G401 (cell line): ENCODE measurements around the gene PSMF1. TPM values are rescaled to one million over a fixed set of nuclear protein-coding genes. Genes with fewer than 3 reads are reported as not detected.

Source experiments
- DNase-seq: peaks from one replicate; pipeline ENCODE4 v3.0.0-alpha.2; 2015; ENCODE audit warnings: low spot score
- in situ Hi-C: cut with HindIII; loops from 2 replicates; pipeline ENCODE4 v1.10.0; 2016; ENCODE audit warnings: low sequenced_read_pairs, mixed read lengths
- total RNA-seq: library from RNA; depleted of rRNA; stranded (reverse); fragments of >200 nt; shearing (Covaris generic); gene quantifications from 2 replicates; pipeline ENCODE4 v1.2.3, GENCODE V29; 2014

PSMF1 gene
- total RNA-seq, 1 experiment from 2014 or later, result 84.9 TPM

DNA sequence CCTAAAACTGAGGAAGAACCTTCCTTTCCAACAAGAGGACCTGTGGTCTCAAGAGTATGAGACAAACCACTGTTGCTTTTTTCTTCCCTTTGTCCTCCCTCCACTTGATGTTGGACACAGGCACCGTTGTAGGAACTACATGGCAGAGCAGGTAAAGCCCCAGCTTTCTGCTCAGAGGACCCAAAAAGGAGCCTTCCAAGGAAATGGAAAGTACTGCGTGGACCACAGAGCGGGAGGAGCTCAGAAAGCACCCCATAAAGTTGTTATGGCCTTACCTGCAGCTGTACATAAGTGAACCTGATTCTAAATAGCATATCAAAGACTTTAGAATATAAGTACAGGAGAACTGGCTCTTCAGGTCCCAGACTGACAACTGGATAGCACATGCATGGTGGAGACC is 36.9 kb downstream of the PSMF1 start:
- no peak for DNase-seq
- in situ Hi-C loops, result no loop called here

DNA sequence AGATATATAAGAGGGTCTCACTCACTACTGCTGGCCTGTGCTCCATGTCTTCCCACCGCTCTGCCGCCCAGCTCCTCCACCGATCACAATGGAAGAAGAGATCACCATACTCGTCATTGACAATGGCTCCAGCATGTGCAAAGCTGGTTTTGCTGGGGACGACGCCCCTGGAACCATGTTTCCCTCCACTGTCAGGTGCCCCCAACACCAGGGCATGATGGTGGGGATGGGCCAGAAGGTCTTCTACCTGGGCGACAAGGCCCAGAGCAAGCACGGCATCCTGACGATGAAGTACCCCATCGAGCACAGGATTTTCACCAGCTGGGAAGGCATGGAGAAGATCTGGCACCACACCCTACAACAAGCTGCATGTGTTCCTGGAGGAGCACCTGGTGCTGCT is 42.1 kb downstream of the PSMF1 start:
- in situ Hi-C loops, result no loop called here
- no peak for DNase-seq

DNA sequence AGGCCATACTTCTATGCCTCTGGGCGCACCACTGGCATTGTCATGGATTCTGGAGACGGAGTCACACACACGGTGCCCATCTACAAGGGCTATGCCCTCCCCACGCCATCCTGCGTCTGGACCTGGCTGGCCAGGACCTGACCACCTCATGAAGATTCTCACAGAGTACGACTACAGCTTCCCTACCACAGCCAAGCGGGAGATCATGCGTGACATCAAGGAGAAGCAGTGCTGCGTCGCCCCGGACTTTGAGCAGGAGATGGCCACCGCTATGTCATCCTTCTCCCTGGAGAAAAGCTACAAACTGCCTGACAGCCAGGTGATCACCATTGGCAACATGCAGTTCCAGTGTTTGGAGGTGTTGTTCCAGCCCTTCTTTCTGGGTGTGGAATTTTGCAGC is 42.6 kb downstream of the PSMF1 start:
- in situ Hi-C loops, result no loop called here
- DNase-seq, result no peak

DNA sequence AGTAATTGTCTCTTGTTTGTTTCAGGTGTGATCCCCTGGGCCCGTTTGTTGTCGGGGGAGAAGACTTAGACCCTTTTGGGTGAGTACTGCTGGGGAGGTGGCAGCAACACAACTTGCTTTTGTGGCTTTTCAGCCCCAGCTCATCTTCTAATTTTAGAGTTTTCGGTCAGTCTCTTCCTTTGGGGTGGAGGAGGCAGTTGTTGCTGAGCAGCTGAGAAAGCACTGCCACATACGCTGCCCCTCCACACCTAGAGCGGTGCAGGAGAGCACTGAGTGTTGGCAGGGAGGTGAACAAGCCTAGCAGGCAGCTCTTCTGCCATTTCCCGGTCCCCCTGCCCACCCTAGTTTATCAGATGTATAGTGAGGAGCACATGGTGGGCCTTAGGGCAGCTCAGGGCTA is 44.7 kb downstream of the PSMF1 start:
- in situ Hi-C loops, result no loop called here
- no peak for DNase-seq

DNA sequence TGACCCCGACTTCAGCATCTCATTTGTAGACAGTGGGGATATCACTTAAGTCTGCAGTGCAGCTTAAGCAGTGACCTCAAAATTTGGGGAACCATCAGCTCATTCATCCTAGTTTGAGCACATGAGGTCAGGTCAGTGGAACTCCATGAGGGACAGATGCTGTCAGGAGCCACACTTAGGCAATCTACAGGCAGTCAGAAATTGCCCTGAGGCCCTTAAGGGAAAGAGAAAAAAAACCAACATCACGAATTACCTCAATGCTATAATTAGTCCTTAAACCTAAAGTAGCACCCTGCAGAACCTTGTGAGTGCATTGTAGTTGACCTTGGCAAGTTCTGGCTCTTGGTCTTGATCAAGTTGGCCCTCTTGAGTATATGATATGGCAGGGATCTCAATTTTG is 45.3 kb downstream of the PSMF1 start:
- in situ Hi-C loops, result no loop called here

DNA sequence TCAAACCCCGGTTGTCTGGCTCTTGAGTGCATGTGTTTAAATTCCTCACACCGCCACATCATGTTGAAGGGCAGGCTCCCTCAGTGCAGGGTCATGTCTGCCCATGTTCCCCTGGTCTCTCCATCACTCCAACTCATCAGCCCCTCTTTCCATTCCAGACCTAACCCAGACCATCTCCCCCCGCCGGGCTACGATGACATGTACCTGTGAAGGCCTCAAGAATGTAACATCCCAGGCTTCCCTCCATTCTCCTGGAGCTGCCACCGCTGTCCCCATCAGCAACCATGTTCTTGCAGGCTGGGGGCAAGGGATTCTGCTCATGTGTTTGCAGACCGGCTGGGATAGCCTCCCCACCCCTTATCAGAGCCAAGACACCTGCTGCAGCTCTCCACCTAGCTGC is 46.5 kb downstream of the PSMF1 start:
- DNase-seq, result no peak
- in situ Hi-C loops, result no loop called here

More for the DNA sequence above, 45.3 kb downstream of the PSMF1 start:
- DNase-seq, result no peak

DNA sequence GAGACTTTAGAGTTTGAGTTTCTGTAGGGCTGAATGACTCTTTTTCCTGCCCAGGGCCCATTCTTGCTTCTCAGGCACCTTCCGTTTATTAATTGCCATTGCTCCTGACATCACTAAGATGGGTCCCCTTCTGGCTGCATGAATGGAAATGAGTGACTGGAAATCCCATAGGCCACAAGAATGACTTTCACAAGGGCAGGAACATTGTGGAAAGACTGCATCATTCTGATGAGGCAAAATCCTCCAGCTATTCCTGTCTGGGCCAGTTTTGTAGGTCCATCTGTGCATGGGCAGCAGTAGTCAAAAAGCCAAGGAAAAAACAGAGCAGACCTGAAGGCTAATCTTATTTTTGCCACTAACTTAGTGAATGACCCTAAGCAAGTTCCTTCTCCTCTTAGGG is 47.1 kb downstream of the PSMF1 start:
- in situ Hi-C loops, result no loop called here
- no peak for DNase-seq

DNA sequence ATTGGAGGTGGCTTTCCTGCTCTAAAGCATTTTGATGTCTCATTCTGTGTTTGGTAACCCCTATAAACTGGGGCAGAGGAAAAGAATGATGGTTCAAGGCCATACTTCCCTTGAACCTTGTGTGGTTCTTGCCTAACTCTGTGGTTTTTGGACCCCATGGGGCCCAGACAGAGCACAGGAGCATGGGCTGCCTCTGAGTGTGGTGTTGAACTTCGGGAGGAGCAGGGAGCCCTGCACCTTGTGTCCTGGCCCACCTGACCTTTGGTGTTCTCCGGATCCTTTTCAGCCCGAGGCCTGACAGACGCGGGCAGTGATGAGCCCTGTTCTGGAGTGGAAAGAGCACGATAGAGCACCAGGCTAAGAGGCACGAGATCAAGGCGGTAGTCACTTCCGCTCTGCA is 47.5 kb downstream of the PSMF1 start:
- in situ Hi-C loops, result no loop called here
- DNase-seq, result no peak

DNA sequence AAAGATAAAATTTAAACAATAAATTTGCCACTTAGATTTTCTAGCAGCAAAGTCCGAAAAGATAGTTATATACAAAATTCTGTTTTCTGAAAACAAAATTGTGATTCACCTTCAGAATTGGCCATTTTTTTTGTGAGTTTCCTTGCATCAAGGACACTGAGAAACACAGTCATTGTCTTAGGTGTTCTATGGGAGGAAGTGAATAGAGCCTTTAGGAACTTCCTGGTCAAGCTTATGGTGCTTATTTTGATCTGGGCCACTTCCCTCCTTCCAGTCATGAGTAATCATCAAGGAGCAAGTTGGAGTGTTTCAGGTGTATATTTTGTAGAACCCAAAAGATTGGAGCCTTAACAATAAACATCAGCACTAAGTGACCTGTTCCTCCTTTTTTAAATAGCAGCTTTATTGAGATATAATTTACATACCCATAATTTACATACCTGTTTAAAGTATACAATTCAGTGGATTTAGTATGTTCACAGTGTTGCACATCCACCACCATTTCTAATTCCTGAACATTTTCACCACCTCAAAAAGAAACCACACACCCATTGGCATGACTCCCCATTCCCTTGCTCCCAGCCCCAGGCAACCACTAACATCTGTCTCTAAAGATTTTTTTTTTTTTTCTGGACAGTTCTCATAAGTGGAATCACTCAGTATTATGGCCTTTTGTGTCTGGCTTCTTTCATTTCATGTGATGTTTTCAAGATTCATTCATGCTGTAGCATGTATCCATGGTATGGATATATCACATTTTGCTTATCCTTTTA is 48.7 kb downstream of the PSMF1 start:
- no peak for DNase-seq
- in situ Hi-C loops, result no loop called here

DNA sequence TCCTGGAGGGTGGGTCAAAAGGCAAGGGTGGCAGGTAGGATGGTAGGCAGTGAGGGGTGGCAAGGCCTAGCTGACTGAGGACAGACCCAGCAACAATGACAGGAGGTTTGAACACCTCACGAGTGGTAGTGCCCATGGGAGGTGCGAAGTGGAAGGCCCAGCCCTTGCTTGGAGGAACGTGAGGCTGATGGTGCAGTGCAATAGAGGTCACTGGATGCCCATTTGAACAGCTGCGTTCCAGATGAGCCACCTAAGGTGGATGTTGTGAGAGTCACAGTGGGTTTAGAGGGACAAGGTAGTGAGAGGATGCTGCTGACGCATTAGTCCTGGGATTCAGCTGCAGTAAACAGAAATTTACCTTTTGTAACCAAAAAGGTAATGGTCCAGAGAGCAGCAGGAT is 50.8 kb downstream of the PSMF1 start:
- DNase-seq, result no peak
- in situ Hi-C loops, result no loop called here

DNA sequence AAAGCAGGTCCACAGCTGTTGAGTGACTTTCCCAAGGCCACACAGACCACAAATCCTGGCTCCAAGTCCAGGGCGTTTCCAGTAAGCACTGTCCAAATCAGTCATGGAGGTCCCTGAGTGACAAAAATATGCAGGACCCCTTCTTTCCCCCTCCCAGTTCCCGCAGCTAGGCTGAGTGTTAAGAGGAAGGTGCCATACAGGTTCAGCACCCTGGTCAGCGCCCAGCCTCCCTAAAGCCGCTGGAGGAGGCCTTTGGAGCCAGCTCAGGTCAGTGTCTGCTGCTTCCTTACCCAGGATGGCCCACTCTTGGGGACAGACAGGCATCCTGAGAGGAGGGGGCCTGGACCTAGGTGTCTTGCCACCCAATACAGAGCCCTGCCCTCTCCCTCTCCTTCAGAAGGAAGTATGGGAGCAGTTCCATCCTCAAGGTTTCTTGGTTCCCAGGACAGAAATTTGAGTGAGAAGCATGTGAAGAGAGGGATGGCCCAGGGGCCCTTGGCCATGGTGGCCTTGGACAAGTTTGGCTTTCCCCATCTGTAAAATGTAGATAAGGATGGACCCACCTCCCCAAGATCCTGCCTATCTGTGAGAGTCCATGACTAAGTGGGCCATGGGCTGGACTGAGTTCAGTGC is 53.2 kb downstream of the PSMF1 start:
- in situ Hi-C loops, result no loop called here
- no peak for DNase-seq

DNA sequence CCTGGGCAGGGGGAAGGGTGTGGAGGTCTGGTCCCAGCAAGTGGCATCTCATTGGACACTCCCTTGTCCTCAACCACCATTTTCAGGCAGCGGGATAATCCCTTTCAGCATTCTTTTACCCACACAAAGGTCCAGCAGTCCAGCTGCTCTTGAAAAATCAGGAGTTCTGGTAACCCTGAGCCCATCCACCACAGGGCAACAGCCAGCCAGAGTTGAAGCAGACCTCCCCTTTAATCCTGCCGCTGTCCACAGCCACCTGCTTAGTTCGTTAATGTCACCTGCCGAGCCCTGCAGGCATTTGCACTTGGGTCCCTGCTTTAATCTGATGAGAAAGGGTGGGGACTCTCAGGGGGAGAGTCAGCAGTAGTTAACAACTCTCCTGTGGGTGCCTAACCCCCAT is 55.3 kb downstream of the PSMF1 start:
- DNase-seq, result no peak
- in situ Hi-C loops, result no loop called here

DNA sequence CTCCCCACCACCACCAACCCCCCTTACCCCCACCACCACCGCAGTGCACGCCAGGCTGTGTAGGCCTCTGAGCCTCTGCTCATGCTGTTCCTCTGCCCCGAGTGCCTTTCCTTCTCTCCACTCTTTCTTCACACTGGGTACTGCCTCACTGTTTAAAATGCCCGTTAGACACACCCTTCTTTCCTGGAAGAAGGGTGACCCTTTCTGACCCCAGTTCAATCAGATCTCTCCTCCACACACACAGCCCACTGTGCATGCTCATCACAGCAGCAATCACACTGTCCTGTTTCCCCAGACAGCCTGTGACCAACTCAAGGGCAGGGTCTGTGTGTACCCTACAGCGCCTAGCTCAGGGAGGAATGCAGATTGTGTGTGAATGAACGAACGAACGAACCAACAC is 56.4 kb downstream of the PSMF1 start:
- in situ Hi-C loops, result no loop called here
- no peak for DNase-seq

DNA sequence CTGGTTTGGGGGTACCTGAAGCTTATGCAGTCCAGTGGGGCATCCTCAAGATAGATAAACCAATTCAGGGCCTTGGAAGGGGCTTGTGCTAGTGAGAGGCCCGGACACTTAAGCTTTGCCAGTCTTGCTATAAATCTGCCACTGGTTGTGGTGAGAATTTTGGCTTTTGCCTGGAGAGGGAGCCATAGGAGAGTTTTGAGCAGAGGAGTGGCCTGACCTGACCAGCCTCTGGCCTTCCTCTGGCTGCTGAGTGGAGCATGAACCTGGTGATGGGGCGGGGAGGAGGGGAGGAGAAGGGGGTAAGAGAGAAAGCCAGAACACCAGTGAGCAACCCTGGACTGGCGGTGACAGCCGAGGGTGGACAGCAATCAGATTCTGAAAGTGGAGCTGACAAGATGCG is 59.3 kb downstream of the PSMF1 start:
- in situ Hi-C loops, result no loop called here
- DNase-seq, result no peak

DNA sequence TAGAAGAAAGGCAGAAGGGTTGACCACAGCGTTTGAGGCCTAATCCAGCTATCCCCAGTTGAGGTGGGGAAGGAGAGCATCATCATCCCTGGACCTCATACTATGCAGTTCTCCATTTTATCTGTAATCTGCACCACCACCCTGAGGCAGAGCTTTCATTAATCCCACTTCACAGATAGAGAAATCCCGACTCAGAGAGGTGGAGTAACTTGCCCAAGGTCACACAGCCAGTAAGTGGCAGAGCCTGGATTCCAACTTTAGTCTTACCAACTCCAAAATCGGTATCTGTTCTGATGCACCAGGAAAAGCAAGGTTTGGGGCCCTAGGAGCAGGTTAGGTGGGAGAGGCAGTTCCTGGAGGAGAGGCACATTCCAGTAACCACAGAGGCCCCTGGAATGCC is 59.7 kb downstream of the PSMF1 start:
- in situ Hi-C loops, result no loop called here
- no peak for DNase-seq

DNA sequence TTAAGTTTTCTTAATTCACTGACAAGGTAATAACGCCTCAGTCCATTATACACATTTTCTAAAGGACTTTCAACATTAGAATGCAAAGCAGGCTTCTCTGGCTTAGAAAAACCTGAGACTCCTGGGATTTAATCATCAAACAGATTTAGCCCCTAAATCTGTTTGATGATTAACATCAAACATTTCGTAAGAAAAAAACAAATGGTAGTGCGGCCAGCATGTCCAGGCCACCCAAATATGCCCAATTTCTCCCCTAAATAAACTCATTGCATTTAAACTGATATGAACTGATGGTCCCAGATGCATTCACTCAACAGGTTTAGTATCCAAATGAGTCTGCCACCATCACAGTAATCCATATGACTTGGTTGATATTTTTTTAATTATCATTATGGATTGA is 60.2 kb downstream of the PSMF1 start:
- DNase-seq, result no peak
- in situ Hi-C loops, result no loop called here

DNA sequence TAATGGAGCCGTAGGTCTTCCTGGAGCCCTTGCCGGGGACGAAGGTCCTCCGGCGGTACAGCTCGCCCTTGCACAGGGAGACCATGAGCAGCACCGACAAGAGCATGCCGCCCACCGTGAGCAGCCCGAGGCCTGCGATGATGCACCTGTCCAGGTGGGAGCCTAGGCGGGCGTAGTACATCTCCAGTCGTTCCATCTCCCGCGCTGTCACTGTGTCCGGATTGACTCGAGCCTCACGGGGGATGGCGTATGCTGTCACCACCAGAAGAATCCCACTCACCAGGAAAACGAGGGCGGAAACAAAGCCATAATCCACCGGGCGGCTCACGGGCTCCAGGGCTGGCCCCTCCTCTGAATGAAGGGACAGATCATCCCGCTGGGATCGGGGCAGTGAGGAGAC is 62.5 kb downstream of the PSMF1 start:
- in situ Hi-C loops, result loop anchor here (10.0 kb wide), 1 partner anchor 196 kb away; no protein-coding TSS in a partner anchor
- DNase-seq, result no peak

DNA sequence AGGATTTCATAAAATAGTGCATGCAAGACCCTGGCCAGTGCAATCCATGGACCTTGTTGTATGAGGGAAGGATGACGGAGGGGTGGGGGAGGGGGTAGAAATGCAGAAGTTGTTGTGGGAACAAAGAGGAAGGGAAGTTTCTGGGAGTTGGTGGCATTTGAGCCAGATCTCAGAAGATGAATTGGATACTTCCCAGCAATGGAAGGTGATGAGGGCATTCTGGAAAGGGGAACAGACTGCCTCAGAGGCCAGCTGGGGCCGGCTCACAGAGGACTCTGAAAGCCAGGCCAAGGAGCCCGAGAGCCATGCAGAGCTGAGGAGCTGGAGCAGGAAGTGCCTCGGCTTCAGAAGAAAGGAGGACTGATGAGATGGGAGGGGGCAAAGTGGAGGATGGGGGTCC is 63.7 kb downstream of the PSMF1 start:
- in situ Hi-C loops, result loop anchor here (10.0 kb wide), 1 partner anchor 197 kb away; no protein-coding TSS in a partner anchor
- DNase-seq, result no peak

DNA sequence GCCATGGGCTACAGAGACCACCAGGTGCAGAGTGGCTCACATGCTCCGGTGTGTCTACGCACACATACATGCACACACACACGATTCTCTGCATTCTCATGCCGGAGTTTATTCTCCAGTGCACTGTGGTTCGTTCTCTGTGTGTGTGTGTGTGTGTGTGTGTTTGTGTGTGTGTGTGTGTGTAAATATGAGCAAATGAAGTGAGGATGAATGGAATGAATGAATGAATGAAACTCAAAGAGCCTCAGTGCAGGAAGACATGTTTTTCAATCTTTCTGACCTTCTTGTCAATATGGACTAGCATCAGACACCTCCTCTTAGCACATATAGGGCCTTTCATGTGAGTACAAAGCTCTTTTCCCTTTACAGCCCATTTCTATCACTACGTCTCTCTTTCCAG is 64.8 kb downstream of the PSMF1 start:
- DNase-seq, result no peak
- in situ Hi-C loops, result loop anchor here (10.0 kb wide), 1 partner anchor 198 kb away; no protein-coding TSS in a partner anchor

DNA sequence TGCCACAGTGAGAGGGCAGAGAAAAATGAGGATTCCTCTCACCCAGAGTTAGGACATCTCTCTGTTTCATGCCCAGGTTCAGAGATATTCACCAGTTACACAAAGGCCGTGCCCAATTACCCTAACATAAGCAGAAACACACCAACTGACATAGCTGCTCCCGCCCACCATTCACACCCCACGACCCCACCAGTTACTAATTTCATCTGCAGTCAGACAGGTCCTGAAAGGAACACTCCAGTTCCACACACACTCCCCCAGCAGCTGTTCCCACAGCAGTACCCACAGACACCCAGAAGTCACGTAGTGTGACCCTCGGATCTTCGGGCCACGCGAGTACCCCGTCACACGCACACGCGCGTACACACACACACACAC is 65.8 kb downstream of the PSMF1 start:
- in situ Hi-C loops, result loop anchor here (10.0 kb wide), 1 partner anchor 199 kb away; no protein-coding TSS in a partner anchor
- no peak for DNase-seq
